Loucy (cell line): ENCODE results near the gene WASF3.

Experiments
- CTCF ChIP-seq: fragments of 200-600 bp; sonication (generic); conservative IDR thresholded peaks from 2 replicates; pipeline ENCODE4 v1.5.1; 2014; ENCODE audit warnings: mild to moderate bottlenecking, antibody characterized with exemption, low read length
- EZH2phosphoT487 ChIP-seq: fragments of 200-600 bp; IDR thresholded peaks from 2 replicates; pipeline ENCODE4 v1.6.1; 2018; ENCODE audit warnings: antibody characterized with exemption, mild to moderate bottlenecking, moderate library complexity, borderline replicate concordance

GRCh38 chr13:26706381-26706780 is 148.9 kb downstream of the WASF3 start:
- TF ChIP-seq CTCF (0 out of 2 replicates have a peak, but pooled peaks have one; percentile 17), EZH2phosphoT487 (no peak)
